22Rv1 (cell line): Measurements from ENCODE around the gene EFNB3.

ENCODE experiments used
- CTCF ChIP-seq: fragments of 450-650 bp; IDR thresholded peaks from 2 replicates; pipeline ENCODE4 v1.5.1; 2017; ENCODE audit warnings: mild to moderate bottlenecking
- ZFX ChIP-seq: fragments of 450-650 bp; IDR thresholded peaks from 2 replicates; pipeline ENCODE4 v1.6.1; 2017; ENCODE audit warnings: antibody characterized with exemption, borderline replicate concordance

GRCh38 chr17:7673239-7673638, 31.8 kb upstream of the EFNB3 start:
- TF ChIP-seq CTCF = peak; percentile 65
- no peak for TF ChIP-seq ZFX
